ENCODE measurements around the gene TBX6.

TBX6 gene

GRCh38 chr16:30136971-30137605, 45.4 kb upstream of the TBX6 start:
- Histone ChIP-seq H3K4me1 (ENCODE audit: insufficient read depth, low read length, severe bottlenecking) (peaks cover 20% of the 10 kb centered on the region), H3K4me3 (ENCODE audit: low read depth, low read length, poor library complexity, severe bottlenecking) (no peak overlapping the region), H2AFZ (ENCODE audit: low read length) (no peak overlapping the region), H3K27ac (ENCODE audit: low read depth, low read length, poor library complexity, severe bottlenecking) (no peak overlapping the region), H3K27me3 (ENCODE audit: insufficient read depth, low read length) (no peaks in the 10 kb centered on the region), H3K36me3 (ENCODE audit: insufficient read depth, low read length) (no peaks in the 10 kb centered on the region), H3K4me2 (ENCODE audit: low read length) (no peak overlapping the region), H3K9ac (ENCODE audit: low read length) (no peak overlapping the region), H3K79me2 (ENCODE audit: insufficient read depth, low read length) (no peaks in the 10 kb centered on the region), H4K20me1 (ENCODE audit: insufficient read depth, low read length) (no peaks in the 10 kb centered on the region), H3K9me3 (ENCODE audit: low read length) (no peaks in the 10 kb centered on the region), H3F3A (ENCODE audit: insufficient read depth, low read length) (no peaks in the 10 kb centered on the region), H3K9me2 (ENCODE audit: low read depth, low read length) (no peaks in the 10 kb centered on the region)
- TF ChIP-seq EZH2 (IDR thresholded peaks at IDR 0.05; ENCODE audit: borderline replicate concordance, low read length) (no peak), CTCF (IDR thresholded peaks at IDR 0.05; ENCODE audit: low read length) (no peak)

GRCh38 chr16:30132591-30132990, 40.9 kb upstream of the TBX6 start:
- H3K9me2 ChIP-seq (ENCODE audit: low read depth, low read length), result no peaks in the 10 kb centered on the region
- no peak overlapping the region for H3K4me2 ChIP-seq (ENCODE audit: low read length)
- no peak overlapping the region for H2AFZ ChIP-seq (ENCODE audit: low read length)
- TF ChIP-seq CTCF (IDR thresholded peaks at IDR 0.05; ENCODE audit: low read length) (no peak), EZH2 (IDR thresholded peaks at IDR 0.05; ENCODE audit: borderline replicate concordance, low read length) (no peak)
- peaks cover 9% of the 10 kb centered on the region for H3K4me1 ChIP-seq (ENCODE audit: insufficient read depth, low read length, severe bottlenecking)
- H3F3A ChIP-seq (ENCODE audit: insufficient read depth, low read length), result no peaks in the 10 kb centered on the region
- H3K79me2 ChIP-seq (ENCODE audit: insufficient read depth, low read length), result no peaks in the 10 kb centered on the region
- no peak overlapping the region for H3K9ac ChIP-seq (ENCODE audit: low read length)
- no peak overlapping the region for H3K4me3 ChIP-seq (ENCODE audit: low read depth, low read length, poor library complexity, severe bottlenecking)
- no peaks in the 10 kb centered on the region for H3K9me3 ChIP-seq (ENCODE audit: low read length)
- H3K36me3 ChIP-seq (ENCODE audit: insufficient read depth, low read length), result no peaks in the 10 kb centered on the region
- no peak overlapping the region for H3K27ac ChIP-seq (ENCODE audit: low read depth, low read length, poor library complexity, severe bottlenecking)
- no peaks in the 10 kb centered on the region for H4K20me1 ChIP-seq (ENCODE audit: insufficient read depth, low read length)
- no peaks in the 10 kb centered on the region for H3K27me3 ChIP-seq (ENCODE audit: insufficient read depth, low read length)

GRCh38 chr16:30131869-30132475, 40.2 kb upstream of the TBX6 start:
- Histone ChIP-seq H3K36me3 (ENCODE audit: insufficient read depth, low read length) (no peaks in the 10 kb centered on the region), H3K9me2 (ENCODE audit: low read depth, low read length) (no peaks in the 10 kb centered on the region), H3K27ac (ENCODE audit: low read depth, low read length, poor library complexity, severe bottlenecking) (no peak overlapping the region), H3K9ac (ENCODE audit: low read length) (no peak overlapping the region), H3K27me3 (ENCODE audit: insufficient read depth, low read length) (no peaks in the 10 kb centered on the region), H3K79me2 (ENCODE audit: insufficient read depth, low read length) (no peaks in the 10 kb centered on the region), H4K20me1 (ENCODE audit: insufficient read depth, low read length) (no peaks in the 10 kb centered on the region), H3K9me3 (ENCODE audit: low read length) (no peaks in the 10 kb centered on the region), H3K4me3 (ENCODE audit: low read depth, low read length, poor library complexity, severe bottlenecking) (no peak overlapping the region), H3K4me1 (ENCODE audit: insufficient read depth, low read length, severe bottlenecking) (peaks cover 3% of the 10 kb centered on the region), H3K4me2 (ENCODE audit: low read length) (no peak overlapping the region), H3F3A (ENCODE audit: insufficient read depth, low read length) (no peaks in the 10 kb centered on the region), H2AFZ (ENCODE audit: low read length) (no peak overlapping the region)
- TF ChIP-seq CTCF (IDR thresholded peaks at IDR 0.05; ENCODE audit: low read length), result no peak
- no peak for TF ChIP-seq EZH2 (IDR thresholded peaks at IDR 0.05; ENCODE audit: borderline replicate concordance, low read length)
